Measurements from ENCODE around the gene BCL7A. TPM values are rescaled to one million over a fixed set of nuclear protein-coding genes. Genes with fewer than 3 reads are reported as not detected.

BCL7A gene
- polyA plus RNA-seq, 2 of the 4 experiments (the other 2 are of a cell fraction): 9.2 to 9.4 TPM

GRCh38 chr12:121992059-121992879, 29.4 kb upstream of the BCL7A start (continued):
- TF ChIP-seq, protein P1, sequence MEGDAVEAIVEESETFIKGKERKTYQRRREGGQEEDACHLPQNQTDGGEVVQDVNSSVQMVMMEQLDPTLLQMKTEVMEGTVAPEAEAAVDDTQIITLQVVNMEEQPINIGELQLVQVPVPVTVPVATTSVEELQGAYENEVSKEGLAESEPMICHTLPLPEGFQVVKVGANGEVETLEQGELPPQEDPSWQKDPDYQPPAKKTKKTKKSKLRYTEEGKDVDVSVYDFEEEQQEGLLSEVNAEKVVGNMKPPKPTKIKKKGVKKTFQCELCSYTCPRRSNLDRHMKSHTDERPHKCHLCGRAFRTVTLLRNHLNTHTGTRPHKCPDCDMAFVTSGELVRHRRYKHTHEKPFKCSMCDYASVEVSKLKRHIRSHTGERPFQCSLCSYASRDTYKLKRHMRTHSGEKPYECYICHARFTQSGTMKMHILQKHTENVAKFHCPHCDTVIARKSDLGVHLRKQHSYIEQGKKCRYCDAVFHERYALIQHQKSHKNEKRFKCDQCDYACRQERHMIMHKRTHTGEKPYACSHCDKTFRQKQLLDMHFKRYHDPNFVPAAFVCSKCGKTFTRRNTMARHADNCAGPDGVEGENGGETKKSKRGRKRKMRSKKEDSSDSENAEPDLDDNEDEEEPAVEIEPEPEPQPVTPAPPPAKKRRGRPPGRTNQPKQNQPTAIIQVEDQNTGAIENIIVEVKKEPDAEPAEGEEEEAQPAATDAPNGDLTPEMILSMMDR (IDR thresholded peaks at IDR 0.05): no peak
- TF ChIP-seq HOXB13 (CRISPR knock-in tag; IDR thresholded peaks at IDR 0.05; ENCODE audit: low read depth): no peak
- no peak for TF ChIP-seq RARB (CRISPR knock-in tag; IDR thresholded peaks at IDR 0.05)
- TF ChIP-seq FOSL2 (IDR thresholded peaks at IDR 0.05): no peak; the same call in 1 of the 2 replicates
- peak; percentile 85 for TF ChIP-seq FOSL2 (CRISPR knock-in tag; IDR thresholded peaks at IDR 0.05)
- peak; percentile 39 for TF ChIP-seq MAFK (IDR thresholded peaks at IDR 0.05; ENCODE audit: partially characterized antibody)
- TF ChIP-seq CBX2 (IDR thresholded peaks at IDR 0.05; ENCODE audit: borderline replicate concordance, low read depth): no peak
- TF ChIP-seq BHLHE40 (IDR thresholded peaks at IDR 0.05; ENCODE audit: low read depth, low read length): no peak
- no peak for TF ChIP-seq CBX8 (IDR thresholded peaks at IDR 0.05)

GRCh38 chr12:121996050-121996944, 25.4 kb upstream of the BCL7A start:
- ATAC-seq: peak in 1 of 2 experiments; percentile 46; a peak in 3 of 6 replicates
- WGBS (ENCODE audit: missing lambda C conversion rate): 26% methylated on average over 9 of the region's 9 CpGs
- FAIRE-seq: no peak
- Histone ChIP-seq H3K4me2 (peak overlapping the region; percentile 49), H3K4me3 (no peak overlapping the region), H3K4me1 (peaks cover 29% of the 10 kb centered on the region), H3K27ac (peak overlapping the region in 1 of 2 experiments; percentile 16; a peak in 2 of 6 replicates), H3K9me3 (peaks cover 7% of the 10 kb centered on the region; the same call in 1 of the 3 replicates)
- no peak for TF ChIP-seq GATA3 (IDR thresholded peaks at IDR 0.05; ENCODE audit: borderline replicate concordance)
- TF ChIP-seq PHF8 (IDR thresholded peaks at IDR 0.05; ENCODE audit: borderline replicate concordance, low read depth): no peak
- TF ChIP-seq ZC3H11A (IDR thresholded peaks at IDR 0.05): no peak
- TF ChIP-seq TFCP2L1 (CRISPR knock-in tag; IDR thresholded peaks at IDR 0.05): no peak
- no peak for TF ChIP-seq RFX5 (IDR thresholded peaks at IDR 0.05)
- TF ChIP-seq FOXS1 (CRISPR knock-in tag; IDR thresholded peaks at IDR 0.05): no peak
- no peak for TF ChIP-seq HOXB5 (CRISPR knock-in tag; IDR thresholded peaks at IDR 0.05)
- no peak for DNase-seq (ENCODE audit: low read depth in 1 of 2, low spot score in 1 of 2)
- POLR2A ChIA-PET: no interaction called here
- CTCF ChIA-PET: interaction anchor here (1.0 to 1.1 kb wide), 2 partner anchors 11 to 15 kb away, joined by 3 read pairs; no protein-coding TSS in a partner anchor

DNA sequence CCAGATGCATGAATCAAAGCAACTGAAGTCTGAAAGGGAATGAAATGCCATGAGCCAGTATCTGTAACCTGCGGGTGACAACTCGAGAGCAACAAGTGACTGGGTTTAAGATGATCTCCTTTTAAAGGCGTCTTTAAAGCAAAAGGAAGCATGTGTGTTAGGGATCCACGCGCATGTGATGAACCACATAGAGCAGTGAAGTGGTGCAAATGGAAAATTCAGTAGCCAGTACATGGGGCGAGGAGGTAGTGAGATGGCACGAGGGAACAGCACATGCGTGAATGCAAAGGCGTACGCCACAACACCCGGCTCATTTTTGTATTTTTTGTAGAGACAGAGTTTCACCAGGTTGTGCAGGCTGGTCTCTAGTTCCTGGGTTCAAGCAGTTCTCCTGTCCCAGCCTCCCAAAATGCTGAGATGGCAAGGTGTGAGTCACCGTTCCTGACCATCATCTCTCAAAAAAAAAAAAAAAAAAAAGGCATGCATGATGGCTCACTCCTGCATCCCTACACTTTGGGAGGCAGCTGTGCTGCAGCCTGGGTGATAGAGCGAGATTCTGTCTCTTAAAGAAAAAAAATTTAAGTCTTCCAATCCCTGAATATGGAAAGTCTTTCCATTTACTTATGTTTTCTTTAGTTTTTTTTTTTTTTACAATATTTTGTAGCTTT, 24.6 kb upstream of the BCL7A start:
- FAIRE-seq (no peak), DNase-seq (ENCODE audit: low read depth in 1 of 2, low spot score in 1 of 2) (no peak), ATAC-seq (peak in 1 of 2 experiments; percentile 28; a peak in 2 of 6 replicates)
- CTCF ChIA-PET: interaction anchor here (1.1 kb wide), 1 partner anchor 15 kb away, joined by 3 read pairs; no protein-coding TSS in a partner anchor
- Histone ChIP-seq H3K9me3 (peaks cover 7% of the 10 kb centered on the region; the same call in 1 of the 3 replicates), H3K4me1 (peaks cover 21% of the 10 kb centered on the region), H3K4me3 (no peak overlapping the region), H3K27ac (peak overlapping the region in 1 of 2 experiments; percentile 16; a peak in 2 of 6 replicates), H3K4me2 (peak overlapping the region; percentile 49; the same call in 2 of the 3 replicates)
- TF ChIP-seq FOSL2 (IDR thresholded peaks at IDR 0.05) (no peak), FOSL2 (CRISPR knock-in tag; IDR thresholded peaks at IDR 0.05) (0 out of 2 replicates have a peak, but pooled peaks have one; percentile 14), MAFK (IDR thresholded peaks at IDR 0.05; ENCODE audit: partially characterized antibody) (peak; percentile 34), REST (IDR thresholded peaks at IDR 0.05) (no peak), EHF (CRISPR knock-in tag; IDR thresholded peaks at IDR 0.05) (no peak), EP300 (IDR thresholded peaks at IDR 0.05) (no peak)
- TF ChIP-seq, protein P2, sequence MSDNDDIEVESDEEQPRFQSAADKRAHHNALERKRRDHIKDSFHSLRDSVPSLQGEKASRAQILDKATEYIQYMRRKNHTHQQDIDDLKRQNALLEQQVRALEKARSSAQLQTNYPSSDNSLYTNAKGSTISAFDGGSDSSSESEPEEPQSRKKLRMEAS (IDR thresholded peaks at IDR 0.05): 0 out of 2 replicates have a peak, but pooled peaks have one; percentile 15
- POLR2A ChIA-PET: no interaction called here
- 79% methylated on average over 13 of the region's 13 CpGs for WGBS (ENCODE audit: missing lambda C conversion rate)

Measured in A549 (cell line).